KMS-11 (cell line): ENCODE measurements around the gene SUN1.
"Not testable (repeated sequence)": the region's sequence is repeated elsewhere in the genome, so short reads cannot be mapped to it uniquely, and the experiment has no call there.

Experiments
- H2AFZ ChIP-seq: fragments of 200-600 bp; sonication (generic); 2 replicates; pipeline ENCODE4 v1.6.1; 2016; ENCODE audit warnings: antibody characterized with exemption, mixed run types, low read depth
- H3K27ac ChIP-seq: fragments of 200-600 bp; sonication (generic); 2 replicates; pipeline ENCODE4 v1.6.1; 2016; ENCODE audit warnings: mild to moderate bottlenecking, mixed run types
- H3K27me3 ChIP-seq: fragments of 200-600 bp; sonication (generic); 2 replicates; pipeline ENCODE4 v1.6.1; 2017; ENCODE audit warnings: mild to moderate bottlenecking, low read depth, mixed run types, moderate library complexity; ENCODE audit not compliant: insufficient read depth
- H3K36me3 ChIP-seq: fragments of 200-600 bp; sonication (generic); 2 replicates; pipeline ENCODE4 v1.6.1; 2017; ENCODE audit warnings: mild to moderate bottlenecking, mixed run types; ENCODE audit not compliant: insufficient read depth
- H3K4me1 ChIP-seq: fragments of 200-600 bp; sonication (generic); 2 replicates; pipeline ENCODE4 v1.6.1; 2016; ENCODE audit warnings: mild to moderate bottlenecking, low read depth, mixed run types; ENCODE audit not compliant: poor library complexity, severe bottlenecking
- H3K4me2 ChIP-seq: fragments of 200-600 bp; sonication (generic); 2 replicates; pipeline ENCODE4 v1.7.0; 2016; ENCODE audit warnings: mild to moderate bottlenecking, mixed run types
- H3K4me3 ChIP-seq: fragments of 200-600 bp; sonication (generic); IDR thresholded peaks from 2 replicates; pipeline ENCODE4 v1.6.1; 2017; ENCODE audit warnings: low read depth, low read length, mixed read lengths; ENCODE audit not compliant: insufficient read depth
- H3K79me2 ChIP-seq: fragments of 200-600 bp; sonication (generic); 2 replicates; pipeline ENCODE4 v1.6.1; 2016; ENCODE audit warnings: low read depth, mixed run types; ENCODE audit not compliant: insufficient read depth
- H3K9ac ChIP-seq: fragments of 200-600 bp; sonication (generic); 2 replicates; pipeline ENCODE4 v1.6.1; 2016; ENCODE audit warnings: mild to moderate bottlenecking, mixed run types
- H4K20me1 ChIP-seq: fragments of 200-600 bp; sonication (generic); 2 replicates; pipeline ENCODE4 v1.6.1; 2016; ENCODE audit warnings: mild to moderate bottlenecking, mixed run types; ENCODE audit not compliant: insufficient read depth
- TF ChIP-seq, protein P1 (sequence below): fragments of 200-600 bp; sonication (generic); conservative IDR thresholded peaks from 2 replicates; pipeline ENCODE4 v1.6.1; 2017; ENCODE audit warnings: low read depth, mild to moderate bottlenecking, antibody characterized with exemption, low read length, moderate library complexity, mixed read lengths

The SUN1 gene

GRCh38 chr7:906776-907157 is 74.5 kb downstream of the SUN1 start:
- Histone ChIP-seq H3K27me3 (peaks cover 24% of the 10 kb centered on the region), H4K20me1 (no peaks in the 10 kb centered on the region), H3K36me3 (no peaks in the 10 kb centered on the region), H3K4me3 (no peak overlapping the region), H3K4me2 (no peak overlapping the region), H3K79me2 (no peaks in the 10 kb centered on the region), H3K9ac (no peak overlapping the region), H2AFZ (no peak overlapping the region), H3K4me1 (no peaks in the 10 kb centered on the region), H3K27ac (no peak overlapping the region)
- TF ChIP-seq, protein P1, sequence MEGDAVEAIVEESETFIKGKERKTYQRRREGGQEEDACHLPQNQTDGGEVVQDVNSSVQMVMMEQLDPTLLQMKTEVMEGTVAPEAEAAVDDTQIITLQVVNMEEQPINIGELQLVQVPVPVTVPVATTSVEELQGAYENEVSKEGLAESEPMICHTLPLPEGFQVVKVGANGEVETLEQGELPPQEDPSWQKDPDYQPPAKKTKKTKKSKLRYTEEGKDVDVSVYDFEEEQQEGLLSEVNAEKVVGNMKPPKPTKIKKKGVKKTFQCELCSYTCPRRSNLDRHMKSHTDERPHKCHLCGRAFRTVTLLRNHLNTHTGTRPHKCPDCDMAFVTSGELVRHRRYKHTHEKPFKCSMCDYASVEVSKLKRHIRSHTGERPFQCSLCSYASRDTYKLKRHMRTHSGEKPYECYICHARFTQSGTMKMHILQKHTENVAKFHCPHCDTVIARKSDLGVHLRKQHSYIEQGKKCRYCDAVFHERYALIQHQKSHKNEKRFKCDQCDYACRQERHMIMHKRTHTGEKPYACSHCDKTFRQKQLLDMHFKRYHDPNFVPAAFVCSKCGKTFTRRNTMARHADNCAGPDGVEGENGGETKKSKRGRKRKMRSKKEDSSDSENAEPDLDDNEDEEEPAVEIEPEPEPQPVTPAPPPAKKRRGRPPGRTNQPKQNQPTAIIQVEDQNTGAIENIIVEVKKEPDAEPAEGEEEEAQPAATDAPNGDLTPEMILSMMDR: no peak

DNA sequence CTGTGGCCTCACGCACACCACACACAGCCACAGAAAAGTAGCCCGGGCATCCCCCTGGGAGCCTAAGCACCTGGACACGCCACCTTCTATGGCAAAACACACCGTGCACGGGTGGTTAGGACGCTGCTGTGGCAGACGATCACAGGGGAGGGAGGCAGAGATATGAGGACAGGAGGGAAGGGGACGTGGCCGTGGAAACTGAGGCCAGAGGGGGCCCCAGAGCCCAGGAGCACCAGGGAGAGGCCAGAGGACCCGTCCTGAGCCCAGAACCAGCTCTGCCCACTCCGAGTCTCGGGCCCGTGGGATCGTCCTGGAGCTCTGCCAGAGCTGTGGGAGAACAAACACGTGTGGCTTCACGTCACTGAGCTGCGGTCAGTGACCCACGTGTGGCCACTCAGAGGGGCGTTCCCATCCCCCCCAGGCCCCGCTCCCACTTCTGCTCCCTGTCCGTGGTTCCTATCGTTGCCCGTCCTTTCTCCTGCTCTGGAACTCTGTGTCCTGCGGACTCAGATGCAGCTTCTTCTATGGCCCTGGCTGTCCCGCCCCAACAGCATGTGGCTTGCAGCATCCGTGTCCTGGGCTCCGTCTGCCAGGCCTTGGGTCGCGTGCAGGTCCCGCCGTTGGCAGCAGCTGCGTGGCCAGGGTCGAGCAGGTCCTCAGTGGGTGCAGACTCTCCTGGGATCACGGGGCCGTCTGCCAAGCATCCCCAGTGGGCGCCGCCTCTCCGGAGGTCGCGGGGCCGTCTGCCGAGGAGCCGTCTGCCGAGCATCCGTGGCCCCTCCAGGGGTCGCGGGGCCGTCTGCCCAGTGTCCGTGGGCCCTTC is 75.1 kb downstream of the SUN1 start:
- Histone ChIP-seq H2AFZ (no peak overlapping the region), H3K27ac (no peak overlapping the region), H3K4me3 (no peak overlapping the region), H3K36me3 (no peaks in the 10 kb centered on the region), H3K27me3 (peaks cover 24% of the 10 kb centered on the region), H4K20me1 (no peaks in the 10 kb centered on the region), H3K9ac (no peak overlapping the region), H3K79me2 (no peaks in the 10 kb centered on the region), H3K4me1 (no peaks in the 10 kb centered on the region), H3K4me2 (no peak overlapping the region)
- TF ChIP-seq, protein P1: no peak

- Histone ChIP-seq H4K20me1 (no peaks in the 10 kb centered on the region), H3K4me1 (no peaks in the 10 kb centered on the region), H3K79me2 (no peaks in the 10 kb centered on the region), H2AFZ (no peak overlapping the region), H3K36me3 (no peaks in the 10 kb centered on the region), H3K27ac (no peak overlapping the region), H3K4me3 (no peak overlapping the region), H3K27me3 (peaks cover 28% of the 10 kb centered on the region), H3K9ac (no peak overlapping the region), H3K4me2 (no peak overlapping the region)
- TF ChIP-seq, protein P1: no peak
Observed at GRCh38 chr7:908159-908581, 75.9 kb downstream of the SUN1 start.

DNA sequence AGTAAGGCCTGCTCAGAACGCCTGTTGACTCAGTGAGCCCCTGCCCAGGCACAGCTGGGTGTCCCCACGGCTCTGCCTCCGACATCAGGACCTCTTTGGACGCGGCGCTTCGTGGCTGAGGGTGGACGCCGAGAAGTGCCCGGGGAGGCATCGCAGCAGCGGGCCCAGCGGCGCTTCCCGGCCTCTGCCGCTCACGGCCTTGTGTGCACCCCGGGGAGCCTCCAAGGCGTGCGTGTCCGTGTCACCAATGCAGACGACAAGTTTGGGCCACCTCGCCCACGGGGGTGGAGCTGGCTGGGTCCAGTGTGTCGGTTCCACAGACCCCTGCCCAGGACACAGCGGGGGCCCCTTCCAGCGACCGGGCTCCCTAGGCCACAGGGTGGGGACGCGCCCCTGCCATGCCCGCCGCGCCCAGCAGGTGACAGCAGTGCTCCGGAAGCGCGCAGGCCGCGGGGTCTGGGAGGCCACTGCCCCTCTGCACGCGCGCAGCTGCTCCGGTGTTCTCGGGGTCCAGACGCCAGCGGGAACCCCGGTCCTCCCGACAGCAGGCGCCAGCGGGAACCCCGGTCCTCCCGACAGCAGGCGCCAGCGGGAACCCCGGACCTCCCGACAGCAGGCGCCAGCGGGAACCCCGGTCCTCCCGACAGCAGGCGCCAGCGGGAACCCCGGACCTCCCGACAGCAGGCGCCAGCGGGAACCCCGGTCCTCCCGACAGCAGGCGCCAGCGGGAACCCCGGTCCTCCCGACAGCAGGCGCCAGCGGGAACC is 76.5 kb downstream of the SUN1 start:
- not testable (repeated sequence) for H4K20me1 ChIP-seq, H3K36me3 ChIP-seq, H2AFZ ChIP-seq, H3K79me2 ChIP-seq, H3K27ac ChIP-seq, H3K4me1 ChIP-seq, H3K4me2 ChIP-seq, H3K4me3 ChIP-seq, H3K9ac ChIP-seq
- TF ChIP-seq, protein P1: peak; percentile 50
- peaks cover 28% of the 10 kb centered on the region for H3K27me3 ChIP-seq
